DMS153 (cell line): ENCODE results near the gene HSD11B1.
"Not testable (repeated sequence)": the region's sequence is repeated elsewhere in the genome, so short reads cannot be mapped to it uniquely, and the experiment has no call there.

Source experiments
- DNase-seq: peaks from one replicate; lab custom pipeline; 2025; lab: John Stamatoyannopoulos, UW

The HSD11B1 gene

DNA sequence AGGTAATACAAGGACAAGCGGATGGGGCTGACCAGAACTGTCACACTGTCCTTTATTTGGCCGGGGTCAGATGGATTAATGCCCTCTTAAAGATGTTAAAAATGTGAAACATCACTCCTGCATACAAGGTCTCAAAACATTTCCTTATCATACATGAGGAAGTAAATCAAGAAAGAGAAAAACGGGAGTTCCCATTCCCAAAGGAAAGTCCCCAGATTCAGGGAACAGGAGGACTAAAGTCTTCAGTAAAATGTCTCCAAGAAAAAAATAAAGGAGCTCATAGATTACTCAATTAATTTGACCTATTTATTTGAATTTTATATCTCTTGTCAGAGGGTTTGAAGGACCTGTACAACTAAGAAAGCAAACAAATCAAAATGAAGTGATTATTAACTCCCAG lies 13.4 kb upstream of the HSD11B1 start:
- no peak for DNase-seq

DNA sequence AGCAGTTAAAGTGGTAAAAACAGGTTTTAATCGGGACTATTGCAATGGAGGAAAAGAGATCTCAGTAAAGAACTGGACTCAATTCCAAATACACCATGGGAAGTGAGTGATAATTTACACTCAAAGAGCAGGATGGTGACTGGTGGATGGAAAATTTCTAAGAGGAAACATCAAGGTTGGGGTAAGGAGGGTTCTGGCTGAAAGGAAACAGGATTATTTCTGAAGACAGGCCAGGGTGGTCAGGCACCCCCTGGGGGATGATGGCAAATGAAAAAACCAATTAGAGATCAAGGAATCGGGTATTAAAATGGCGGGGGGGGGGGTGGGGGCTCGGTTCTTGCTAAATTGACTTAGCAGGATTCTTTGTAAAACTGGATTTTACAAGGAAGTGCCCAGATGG lies 12.3 kb upstream of the HSD11B1 start:
- DNase-seq: no peak

DNA sequence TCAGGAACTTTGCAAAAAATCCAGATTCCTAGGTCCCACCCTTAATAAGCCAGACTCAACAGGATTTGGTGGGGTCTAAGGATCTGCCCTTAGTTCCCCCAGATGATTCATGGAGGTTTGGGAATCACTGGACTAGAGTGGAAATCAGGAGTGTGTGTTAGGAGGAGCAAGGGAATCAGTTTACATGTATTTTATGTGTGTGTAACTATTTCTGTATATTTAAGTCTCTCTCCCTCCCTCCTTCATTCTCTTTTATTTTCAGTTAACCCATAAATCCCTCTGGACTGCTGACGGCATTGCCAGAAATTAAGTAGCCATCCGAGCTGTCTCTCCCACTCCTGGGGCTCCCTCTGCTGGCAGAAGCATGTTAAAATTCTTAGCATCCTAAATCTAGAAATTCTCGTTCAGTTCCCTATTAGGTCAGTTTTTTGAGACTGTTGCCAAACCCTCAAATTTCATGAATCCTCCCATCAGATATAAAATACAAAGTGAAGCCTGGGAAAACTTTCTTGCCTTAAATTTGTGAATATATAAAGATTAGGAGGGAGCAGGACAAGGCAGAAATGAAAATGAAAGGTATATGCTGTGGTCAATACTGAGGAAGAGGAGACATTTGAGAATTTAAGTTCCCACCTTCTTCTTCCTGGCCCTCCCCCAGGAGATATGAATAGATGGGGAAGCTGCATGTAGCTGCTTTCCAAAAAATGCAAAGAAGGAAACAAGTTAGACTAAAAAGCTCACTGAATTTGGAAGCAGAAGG lies 11.7 kb upstream of the HSD11B1 start:
- peak; percentile 81 for DNase-seq

DNA sequence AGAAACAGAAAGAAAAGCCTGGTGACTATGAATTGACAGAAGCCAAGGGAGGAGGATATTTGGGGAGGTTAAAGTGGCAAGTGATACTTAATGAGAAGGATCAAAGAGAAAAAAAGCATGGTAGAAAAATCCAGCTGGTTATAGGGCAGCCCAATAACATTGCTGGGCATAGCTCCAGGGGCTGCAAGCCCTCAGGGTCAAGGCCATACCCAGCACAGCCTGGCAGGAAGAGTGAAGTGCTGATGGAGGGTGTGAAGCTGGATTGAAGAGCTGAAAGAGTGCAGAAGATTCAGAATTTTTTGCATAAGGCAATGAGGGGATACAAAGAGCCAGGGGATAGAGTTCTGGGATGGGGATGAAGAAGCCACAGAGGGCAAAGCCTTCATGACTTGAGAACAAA lies 8.0 kb upstream of the HSD11B1 start:
- no peak for DNase-seq

DNA sequence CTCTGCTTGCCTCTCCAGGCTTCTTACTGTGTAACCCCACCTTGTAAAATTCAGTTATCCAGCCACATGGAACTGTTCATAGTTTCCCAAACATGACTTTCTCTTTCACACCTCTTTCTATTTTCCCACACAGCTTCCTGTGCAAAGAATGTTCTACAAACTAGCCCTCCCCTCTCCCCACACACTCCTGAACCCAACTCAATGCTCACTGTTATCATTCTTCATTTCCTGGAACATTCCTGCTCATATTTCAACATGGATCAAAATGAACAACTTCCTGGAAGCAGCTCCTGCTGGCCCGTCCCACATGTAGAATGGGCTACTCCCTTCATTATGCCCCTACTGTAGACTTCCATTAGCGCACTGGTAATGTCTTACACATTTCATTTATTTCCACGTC lies 7.5 kb upstream of the HSD11B1 start:
- no peak for DNase-seq

DNA sequence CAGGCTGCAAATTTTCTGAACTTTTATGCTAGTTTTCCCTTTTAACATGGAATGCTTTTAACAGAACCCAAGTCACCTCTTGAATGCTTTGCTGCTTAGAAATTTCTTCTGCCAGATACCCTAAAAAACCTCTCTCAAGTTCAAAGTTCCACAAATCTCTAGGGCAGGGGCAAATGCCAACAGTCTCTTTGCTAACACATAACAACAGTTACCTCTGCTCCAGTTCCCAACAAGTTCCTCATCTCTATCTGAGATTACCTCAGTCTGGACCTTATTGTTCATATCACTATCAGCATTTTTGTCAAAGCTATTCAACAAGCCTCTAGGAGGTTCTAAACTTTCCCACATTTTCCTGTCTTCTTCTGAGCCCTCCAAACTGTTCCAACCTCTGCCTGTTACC lies 4.0 kb upstream of the HSD11B1 start:
- DNase-seq: not testable (repeated sequence)

DNA sequence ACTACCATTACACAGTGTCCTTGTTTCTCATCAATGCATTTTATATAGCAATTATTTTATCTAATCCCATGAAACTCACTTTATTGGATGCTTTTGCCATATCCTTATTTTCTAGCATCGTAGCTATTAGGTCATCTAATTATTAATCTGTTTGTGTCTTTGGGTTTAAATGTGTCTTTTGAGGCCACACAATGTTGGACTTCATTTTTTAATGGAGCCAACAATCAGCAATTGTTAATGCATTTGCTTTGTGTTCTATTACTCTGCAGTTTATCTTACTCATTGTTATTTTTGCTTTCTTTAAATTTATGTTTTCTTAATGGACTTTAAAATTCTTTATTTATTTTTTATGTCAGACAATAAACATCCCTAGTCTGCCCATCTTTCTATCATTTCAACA lies 1.8 kb upstream of the HSD11B1 start:
- DNase-seq: no peak

DNA sequence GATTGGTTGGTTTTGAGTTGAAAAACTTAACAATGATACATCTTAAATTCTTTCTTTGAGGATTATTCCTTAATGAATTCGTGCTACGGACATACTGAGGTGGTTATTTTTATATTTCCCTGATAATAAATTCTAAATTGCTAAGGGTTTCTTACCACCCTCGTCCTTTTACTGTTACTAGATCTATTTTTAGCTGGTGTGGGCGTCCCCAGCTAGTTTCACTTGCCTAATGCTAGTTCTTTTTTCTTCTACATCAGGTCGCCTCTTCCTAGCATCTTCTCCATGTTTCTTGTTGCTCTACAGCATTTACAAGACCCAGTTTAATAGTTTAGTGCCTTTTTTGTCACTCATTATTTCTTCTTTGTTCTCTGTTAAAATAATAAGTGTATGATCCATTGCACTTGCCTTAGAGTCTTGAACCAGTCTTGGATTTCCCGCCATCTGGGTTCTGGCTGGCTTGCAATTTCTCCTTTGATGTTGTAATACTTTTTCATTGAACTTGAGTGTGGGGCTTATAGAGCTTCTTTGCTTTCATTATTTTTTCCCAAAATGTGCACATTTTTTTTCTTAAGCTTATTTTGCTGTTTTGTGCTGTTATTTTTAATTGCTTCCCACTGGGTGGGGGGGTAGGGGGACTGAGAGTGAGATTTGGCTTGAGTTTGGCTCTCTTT lies 677 bp upstream of the HSD11B1 start:
- DNase-seq: no peak

DNA sequence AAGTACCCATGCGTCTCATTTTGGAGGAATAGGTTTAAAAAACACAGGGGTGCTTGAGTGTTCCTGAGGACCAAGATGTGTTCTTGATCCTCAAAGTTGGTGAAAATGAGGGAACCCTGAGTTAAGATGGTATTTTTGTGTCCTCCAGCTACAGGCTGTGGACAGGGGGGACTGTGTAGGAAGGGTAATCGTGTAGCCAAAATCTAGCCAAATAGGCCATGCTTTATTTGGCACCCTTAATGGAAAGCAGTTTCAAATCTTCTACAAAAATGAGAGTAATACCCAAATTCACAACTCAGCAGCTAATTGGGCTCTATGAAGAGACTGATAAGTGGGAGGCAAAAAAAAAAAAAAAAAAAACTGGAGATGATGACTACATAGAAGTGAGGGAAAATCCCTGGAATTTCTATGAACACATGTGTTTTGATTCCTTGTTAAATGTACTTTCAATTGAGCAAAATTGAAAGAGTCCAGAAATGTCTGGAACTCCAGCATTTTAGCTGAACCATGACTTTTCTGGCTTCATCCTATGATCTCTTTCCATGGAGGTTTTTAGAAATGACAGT lies 470 bp downstream of the HSD11B1 start:
- no peak for DNase-seq

DNA sequence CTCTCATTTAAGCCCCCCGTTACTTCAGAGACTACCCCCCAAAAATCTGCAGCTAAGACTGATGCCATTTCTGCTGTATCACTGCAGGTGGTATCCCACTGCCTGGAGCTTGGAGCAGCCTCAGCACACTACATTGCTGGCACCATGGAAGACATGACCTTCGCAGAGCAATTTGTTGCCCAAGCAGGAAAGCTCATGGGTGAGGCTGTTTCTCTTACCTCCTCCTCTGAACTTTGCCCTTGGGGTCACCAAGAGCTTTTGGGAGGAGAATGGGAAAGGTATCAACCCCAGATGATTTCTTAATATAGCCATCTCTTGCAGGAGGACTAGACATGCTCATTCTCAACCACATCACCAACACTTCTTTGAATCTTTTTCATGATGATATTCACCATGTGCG lies 2.0 kb downstream of the HSD11B1 start:
- no peak for DNase-seq

DNA sequence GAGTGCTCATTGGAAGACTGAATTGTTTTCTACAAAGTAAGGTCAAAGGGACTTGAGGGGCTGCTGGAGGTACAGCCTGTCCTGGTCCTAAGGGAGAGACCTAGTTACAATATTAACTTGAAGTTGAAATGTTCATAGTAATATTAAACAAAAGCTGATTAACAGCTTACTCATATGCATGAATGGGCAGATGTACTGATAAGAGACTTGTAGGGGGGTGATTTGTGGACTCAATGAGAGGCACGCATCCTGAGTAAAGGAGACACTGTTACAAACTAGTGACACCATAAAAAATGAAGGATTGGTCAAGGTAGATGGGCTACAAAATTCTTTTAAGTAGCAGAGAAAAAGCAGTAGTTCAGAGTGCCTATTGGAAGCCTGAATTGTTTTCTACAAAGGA lies 2.7 kb downstream of the HSD11B1 start:
- DNase-seq: no peak

DNA sequence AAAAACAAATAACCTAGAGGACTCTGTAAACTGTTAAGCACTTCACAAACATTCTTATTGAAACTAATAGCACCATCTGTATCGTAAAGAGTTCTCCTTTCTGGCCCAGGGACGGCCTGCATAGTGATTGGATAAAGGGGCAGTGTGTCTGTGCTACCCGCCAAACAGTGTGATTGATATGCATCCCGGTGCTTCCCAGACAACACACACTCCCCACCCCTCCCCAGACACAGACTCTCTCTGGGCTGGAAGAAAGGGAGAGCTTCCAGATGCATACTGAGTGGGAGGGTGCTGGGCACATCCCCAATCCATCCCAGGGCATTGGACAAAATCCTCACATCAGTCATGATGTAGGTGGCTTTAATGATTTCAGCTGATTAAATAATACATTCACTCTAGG lies 3.7 kb downstream of the HSD11B1 start:
- DNase-seq: no peak

DNA sequence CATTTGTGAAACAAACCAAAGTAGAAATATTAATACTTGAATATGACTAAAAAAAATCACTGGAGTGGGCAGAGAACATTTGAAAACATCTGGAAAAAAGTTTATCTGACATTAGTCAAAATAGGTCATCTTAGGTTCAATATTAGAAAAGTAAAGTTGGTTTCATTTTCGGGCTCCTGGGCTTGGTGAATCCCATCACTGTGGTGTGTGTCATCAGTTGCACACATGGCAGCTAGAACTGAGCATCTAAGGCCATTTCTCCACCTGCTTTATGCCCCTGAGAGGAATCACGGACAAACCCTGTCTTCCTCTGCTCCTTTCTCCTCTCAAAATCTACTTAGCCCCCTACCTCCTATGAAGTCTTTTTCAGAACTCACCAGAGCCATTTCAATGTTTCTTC lies 5.4 kb downstream of the HSD11B1 start:
- no peak for DNase-seq

DNA sequence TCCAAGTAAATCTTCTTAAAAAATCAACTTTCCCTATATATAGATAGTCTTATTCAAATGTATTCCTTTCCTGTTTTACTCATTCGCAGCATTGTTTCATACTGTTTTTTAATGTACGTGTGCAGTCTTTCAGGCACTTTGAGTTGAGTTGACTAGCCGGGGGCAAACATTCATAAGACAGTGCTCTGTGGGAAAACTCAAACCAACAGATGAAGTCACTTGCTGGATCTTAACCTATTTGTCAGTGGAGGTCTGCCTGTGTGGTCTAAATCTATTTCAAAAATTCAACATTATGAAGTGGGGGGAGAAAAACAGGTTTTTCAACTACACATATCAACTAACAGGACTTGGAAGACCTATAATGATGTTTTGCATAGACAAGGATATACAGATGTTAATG lies 6.2 kb downstream of the HSD11B1 start:
- DNase-seq: no peak

DNA sequence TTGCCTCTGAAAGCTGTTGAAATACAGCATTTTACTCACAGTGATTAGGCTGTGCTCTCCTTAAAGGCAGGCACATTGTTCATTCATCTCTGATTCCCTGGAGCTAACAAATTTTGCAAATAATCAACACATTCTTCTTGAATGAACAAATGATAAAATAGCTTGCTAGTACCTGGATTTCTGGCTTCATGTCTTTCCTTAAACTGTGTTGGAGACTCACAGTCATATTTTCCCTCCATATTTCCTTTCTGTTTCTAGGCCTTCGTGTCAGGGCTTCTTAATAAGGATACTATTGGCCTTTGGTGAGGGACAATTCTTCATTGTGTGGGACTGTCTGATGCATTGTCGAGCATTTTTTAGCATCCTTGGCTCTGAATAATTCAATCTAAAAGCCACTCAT lies 9.7 kb downstream of the HSD11B1 start:
- DNase-seq: no peak

DNA sequence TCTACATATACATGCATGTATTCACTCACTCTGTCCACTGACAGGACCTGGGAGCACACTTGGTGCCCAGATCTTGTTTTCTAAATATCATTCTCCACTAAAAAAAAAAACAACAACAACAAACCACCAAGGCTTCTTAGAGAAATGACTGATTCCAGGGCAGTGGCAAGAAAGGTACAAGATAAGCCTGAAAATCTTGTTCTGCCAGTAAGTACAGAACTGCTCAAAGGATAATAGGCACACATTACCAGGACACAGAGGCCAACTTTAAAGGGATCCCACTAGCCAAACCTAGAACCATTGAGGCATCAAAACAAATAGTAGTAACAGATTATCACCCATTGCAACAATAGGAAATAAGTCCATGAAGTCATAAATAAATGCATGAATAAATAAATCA lies 10.7 kb downstream of the HSD11B1 start:
- no peak for DNase-seq

DNA sequence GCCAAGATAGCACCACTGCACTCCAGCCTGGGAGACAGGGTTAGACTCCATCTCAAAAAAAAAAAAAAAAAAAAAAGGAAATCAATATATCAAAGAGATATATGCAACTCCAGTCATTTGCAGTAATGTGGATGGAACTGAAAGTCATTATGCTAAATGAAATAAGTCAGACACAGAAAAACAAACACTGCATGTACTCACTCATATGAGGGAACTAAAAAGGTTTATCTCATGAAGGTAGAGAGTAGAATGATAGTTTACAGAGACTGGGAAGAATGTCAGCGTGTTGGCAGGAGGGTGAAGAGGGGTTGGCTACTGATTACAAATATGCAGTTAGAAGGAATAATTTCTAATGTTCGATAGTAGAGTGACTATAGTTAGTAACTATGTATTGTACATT lies 13.2 kb downstream of the HSD11B1 start:
- no peak for DNase-seq

DNA sequence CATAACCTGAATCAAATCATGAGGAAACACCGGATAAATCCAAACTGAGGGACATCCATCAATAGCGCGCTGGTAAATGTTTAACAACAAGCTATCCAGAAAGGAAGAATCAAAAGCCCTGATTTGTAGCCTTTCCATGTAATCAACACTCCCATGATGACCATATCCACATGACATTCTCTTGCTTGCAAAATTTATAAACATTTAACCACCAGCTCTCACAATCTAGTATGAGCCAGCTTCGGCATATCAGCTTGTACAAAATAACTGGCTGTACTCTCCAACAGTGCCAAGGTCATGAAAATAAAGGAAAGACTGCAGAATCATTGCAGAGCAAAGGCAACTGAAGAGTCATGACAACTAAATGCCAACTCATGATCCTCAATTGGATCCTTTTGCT lies 15.7 kb downstream of the HSD11B1 start:
- no peak for DNase-seq

DNA sequence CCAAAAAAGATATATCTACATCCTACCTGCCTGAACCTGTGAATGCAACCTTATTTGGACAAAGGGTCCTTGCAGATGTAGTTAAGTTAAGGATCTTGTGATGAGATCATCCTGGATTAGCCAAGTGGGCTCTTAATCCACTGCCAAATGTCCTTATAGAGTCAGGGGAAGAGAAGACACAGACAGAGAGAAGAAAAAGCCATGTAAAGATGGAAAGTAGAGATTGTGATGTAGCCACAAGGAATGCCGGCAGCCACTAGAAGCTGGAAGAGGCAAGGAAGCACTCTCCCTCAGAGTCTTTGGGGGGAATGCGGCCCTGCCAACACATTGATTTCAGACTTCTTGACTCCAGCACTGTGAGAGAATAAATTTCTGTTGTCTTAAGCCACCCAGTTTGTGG lies 16.2 kb downstream of the HSD11B1 start:
- no peak for DNase-seq

DNA sequence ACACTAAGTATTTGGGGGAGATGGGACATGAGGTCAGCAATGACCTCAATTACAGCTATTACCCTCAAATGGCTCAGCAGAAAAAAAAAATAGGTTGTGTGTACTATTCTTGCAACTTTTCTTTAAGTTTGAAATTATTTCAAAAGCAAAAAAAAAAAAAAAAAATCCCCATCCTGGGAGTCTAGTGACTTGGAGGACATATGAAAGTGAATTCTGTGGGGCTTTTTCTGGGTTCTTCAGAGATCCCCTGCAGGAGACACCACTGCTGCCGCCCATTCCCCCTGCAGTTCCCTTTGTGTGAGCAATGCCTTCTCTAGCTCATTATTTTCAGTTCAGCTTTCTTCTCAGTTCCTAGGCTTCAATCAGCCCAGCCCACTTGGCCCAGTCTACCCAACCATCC lies 16.7 kb downstream of the HSD11B1 start:
- DNase-seq: no peak

DNA sequence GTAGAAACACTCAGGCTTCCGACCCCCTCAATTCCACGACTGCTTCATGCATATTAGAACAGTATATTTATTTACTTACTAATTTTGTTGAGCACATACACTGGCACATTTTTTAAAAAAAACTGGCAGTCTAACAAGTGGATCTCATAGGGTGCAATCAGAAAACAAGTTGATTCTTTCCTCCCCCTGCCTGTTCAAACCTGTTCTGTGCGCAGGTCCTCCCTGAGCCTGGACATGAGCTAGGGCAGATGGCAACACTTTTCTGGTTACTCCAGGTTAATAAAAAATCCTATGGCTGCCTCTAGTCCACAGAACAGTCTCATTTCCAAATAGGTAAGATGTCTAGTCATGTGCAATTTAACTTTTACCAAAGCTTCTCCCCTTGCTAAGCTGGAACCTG lies 18.6 kb downstream of the HSD11B1 start:
- no peak for DNase-seq

DNA sequence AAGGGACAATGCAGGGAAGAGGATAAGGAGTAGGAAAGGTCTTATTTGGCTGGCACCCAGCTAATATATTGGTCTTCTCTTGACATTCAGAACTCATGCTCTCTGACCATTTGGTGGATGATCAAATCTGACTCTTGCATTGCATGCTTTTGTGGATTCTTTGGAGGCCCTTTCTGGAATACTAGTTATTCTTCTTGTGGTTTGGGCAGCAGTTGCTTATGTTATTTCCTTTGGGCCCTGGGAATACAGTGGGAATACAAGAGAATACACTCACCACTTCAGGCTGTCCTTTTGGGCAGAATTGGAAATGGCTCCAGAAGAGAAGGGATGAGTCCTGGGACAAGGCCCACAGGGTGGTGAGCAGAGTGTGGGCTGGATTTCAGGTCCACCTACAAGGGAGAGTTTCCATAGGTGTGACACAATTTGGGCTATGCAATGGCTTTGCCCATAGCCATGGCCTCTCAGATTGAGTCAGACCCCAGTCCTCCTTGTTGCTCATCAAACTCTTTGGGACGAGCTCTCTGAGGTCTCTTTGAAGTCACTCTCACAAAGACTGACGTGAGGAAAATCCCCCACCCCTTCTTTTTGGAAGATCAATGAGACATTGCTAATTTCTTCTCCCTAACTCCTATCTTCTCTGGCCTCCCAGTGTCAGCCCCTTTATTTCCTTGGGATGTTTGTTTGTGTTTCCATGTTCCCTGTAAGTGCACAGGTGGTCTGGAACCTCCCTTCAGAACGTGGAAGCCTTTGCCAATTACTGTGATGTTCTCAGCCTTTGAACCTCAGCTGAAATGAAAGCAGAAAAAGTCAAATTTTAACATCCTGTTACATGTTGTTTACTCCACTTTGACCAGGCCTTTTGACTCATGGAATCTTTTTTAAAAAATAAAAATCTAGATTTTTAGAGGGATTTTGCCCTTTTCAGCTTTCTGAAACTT lies 19.4 kb downstream of the HSD11B1 start:
- no peak for DNase-seq

DNA sequence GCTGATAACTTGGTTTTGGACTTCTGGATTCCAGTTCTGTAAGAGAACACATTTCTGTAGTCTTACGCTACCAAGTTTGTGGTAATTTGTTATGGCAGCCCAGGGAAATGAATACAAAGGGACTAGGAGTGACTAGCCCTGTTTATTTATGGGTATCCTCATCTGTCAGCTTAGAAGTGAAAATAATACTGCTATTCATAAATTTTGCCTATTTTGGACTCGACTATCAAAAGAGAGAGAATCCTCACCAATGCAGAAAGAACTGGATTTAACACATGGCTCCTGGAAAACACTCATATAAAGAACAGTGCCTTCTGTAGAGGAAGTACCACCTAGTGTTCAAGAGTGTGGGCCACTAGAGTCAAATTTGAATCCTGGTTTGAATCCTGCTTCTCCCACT lies 22.6 kb downstream of the HSD11B1 start:
- no peak for DNase-seq
